ENCODE measurements around the gene GNB4.
A peak's percentile ranks its signal among the peaks of the same experiment; 100 is the strongest.

The GNB4 gene

DNA sequence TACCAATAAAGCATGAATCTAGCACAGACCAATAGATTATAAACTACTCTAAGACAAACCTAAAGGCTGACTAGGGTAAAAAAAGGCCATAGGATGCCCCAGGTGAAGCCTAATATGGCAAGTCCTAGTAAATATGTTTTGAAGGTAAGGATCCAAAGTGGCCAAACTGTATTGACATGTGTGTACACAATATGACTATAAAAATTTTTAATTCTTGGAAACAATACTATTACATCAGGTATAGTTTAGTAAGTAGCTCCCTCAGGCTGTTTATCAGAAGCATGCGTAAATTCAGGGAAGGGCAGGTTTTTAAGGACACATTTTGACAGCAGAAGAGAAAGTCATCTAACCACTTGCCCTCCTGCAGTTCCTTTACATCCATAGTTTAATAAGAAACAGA lies 18.8 kb downstream of the GNB4 start:
- no peak for DNase-seq

DNA sequence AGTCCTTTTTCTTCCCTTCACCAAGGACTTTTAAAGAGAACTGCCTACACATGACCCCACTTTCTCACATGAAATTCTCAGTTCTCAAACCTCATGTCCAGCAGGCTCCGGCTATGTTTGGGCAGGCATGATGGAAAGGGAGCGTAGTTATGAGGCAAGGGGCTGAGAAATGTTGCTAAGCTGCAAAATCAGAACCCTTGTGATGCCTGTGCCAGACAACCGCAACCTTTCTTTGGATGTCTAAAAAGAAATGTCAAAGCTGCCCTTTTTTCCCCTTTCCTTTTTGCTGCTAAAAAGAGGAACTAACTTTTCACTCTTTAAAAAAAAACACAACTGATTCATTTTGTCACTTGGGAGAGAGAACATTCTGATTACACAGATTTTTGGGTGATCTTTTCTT lies 19.2 kb downstream of the GNB4 start:
- DNase-seq: no peak

DNA sequence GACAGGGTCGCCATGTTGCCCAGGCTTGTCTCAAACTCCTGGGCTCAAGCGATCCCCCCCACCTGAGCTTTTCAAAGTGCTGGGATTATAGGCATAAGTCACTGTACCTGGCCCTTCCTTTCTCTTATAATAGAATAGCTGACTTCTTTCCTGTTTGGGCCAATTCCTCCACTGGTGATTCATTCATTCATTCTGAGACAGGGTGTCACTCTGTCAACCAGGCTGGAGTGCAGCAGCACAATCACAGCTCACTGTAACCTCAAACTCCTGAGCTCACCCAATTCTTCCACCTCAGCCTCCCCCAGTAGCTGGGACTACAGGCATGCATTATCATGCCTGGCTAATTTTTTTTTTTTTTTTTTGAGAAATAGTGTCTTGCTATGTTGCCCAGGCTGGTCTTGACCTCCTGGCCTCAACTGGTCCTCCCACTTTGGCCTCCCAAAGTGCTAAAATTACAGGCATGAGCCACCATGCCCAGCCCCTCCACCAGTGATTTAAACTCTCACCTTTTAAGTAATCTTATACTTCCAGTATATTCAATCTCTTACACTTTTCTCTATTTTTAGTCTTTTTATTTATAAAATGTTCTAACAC lies 20.9 kb downstream of the GNB4 start:
- DNase-seq: no peak

DNA sequence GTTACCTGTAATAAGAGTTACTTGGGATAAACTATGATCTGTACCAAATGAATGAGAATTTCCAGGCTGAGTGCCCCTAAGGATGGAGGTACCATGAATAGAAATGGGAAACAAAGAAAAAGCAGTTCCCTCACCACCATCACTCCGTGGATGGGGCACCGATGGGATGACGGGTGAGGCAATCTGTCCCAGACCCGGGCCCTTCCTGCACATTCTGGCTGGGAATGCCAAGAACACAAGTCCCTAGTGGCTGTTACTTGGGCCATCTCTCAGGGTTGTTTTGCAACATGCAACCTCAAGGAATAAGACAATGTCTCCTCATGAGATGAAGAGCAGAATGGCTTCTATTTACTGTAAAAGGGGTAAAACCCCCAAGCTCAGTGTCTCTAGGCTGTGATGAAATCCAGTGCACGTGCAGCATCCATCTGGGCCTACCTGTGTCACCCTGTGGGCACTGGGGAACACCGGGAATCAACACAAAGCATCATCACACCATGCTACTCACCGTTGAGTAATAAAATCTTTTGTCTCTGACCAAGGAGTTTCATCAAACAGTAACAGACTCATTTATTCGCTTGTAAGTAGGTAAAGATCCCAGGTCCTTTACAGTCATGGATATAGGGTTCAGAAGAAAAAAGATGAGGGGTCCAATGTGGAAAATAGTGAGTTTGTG lies 22.3 kb downstream of the GNB4 start:
- DNase-seq: no peak

DNA sequence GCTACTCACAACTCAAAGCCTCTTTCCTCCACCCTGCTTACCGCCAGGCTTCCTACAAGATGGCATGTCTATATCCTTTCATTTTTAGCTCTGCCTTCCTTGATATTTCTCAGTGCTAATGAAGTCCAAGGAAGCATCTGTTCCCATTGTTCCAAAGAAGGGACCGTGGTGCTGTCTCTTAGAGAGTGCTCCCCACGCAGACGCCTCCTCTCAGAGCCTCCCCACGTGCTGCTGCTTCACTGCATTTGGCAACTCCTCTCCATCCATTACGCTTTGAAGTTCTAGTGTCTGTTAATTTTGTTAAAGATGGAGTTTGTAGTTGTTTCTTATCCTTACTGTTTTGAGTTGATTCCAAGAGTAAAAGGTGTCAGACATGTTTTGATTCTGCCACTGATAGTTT lies 26.2 kb downstream of the GNB4 start:
- DNase-seq: no peak

DNA sequence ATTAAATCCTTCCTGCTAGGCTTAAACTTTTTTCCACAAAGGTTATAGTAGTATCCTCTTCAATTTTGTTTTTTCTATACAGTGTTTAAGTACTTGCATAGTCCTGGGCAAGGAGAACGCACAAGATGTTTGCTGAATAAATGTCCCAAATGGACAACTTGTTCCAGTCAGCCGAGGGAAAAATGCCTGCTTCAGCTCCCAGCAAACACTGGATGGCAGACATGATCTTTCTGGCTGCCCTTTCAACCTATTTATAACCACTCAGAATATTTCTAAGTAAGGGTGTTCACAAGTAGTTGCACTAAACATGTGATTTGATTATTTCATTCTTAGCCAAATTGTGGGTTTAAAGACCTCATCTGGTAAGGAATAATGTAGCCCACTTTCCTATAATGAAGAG lies 29.8 kb downstream of the GNB4 start:
- no peak for DNase-seq

DNA sequence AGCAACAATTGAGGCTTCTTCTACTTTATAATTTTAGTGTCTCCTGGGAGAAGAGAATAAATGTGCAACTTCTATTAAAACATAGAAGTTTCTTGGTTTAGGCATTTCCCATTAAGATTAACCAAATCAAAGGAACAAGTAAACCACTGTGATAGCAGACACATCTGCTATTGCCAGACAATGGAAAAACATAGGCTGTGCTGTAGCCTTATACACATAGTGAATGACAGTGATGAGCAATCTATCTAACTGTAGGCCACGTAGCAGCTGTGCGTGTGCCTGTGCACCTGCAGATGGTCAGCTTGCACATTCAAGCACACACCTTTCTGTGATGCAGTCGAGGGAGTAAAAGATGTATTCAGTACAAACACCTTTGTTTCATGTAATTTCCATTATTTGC lies 32.7 kb downstream of the GNB4 start:
- peak; percentile 29 to 61 for DNase-seq

DNA sequence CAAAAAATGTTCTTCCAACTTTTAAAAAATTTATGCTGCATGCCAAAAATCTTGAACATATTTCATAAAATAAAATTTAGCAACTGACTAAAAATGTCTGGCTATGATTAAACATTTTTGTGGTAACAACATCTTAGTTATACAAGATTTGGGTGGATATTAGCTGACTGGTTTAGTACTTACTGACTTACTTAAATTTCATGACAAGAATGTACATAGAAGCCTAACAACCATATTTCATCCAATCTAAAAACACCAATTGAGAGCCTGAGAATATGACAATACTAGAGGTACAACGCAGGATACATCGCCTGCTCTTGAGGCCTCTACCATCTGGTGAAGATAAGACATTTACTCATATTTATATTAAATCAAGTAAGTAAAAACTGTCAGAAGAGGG lies 34.6 kb downstream of the GNB4 start:
- no peak for DNase-seq

DNA sequence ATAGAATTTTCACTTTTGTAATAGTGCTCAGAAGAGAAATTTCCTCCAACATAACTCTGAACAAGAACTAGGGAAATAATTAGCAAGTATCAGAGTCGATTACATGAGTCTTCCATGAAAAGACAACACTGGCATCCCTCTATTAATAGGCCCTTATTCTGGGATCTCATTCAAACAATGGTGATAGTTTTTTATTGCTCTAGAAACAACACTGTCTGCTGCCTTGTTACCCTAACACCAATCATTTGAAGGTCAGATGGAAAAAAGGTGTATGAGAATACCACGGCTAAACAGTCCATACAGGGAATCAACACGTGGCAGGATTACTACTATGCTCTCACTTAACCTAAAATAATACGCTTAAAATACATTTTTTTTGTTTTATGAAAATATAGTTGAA lies 35.9 kb downstream of the GNB4 start:
- DNase-seq: no peak

DNA sequence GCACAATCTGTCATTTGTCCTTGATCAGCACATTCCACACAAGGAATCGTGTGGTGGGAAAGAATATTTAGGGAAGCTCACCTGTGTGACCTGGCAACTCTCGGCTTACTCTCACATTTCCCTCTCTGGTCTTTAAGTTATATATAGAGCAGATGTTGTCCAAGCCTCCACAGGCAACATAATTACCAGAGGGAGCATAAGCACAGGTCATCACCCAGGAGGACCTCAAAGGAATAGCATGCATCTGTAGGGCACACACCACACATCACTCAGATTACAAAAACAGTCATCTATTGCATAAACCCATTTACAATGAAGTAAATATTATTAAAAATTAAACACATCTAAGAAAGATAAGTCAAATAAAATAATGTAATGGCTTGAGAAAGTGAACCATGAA lies 36.5 kb downstream of the GNB4 start:
- no peak for DNase-seq

DNA sequence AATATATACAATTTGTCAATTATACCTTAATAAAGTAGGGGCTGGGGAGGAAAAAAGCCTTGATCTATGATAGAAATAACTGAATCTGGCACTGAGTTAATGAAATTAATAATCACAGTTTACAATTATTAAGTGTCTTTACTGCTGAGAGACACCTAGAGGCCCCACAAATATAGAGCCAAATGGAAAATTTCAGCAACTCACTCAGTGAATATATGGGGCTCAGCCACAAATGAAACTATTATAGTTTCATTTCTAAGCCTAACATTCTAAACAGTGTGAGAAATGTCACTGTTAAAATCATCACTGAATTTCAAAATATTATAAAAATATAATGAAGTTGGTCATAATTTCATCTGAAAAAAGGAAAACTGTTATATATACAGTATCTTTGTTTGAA lies 40.3 kb downstream of the GNB4 start:
- DNase-seq: no peak

DNA sequence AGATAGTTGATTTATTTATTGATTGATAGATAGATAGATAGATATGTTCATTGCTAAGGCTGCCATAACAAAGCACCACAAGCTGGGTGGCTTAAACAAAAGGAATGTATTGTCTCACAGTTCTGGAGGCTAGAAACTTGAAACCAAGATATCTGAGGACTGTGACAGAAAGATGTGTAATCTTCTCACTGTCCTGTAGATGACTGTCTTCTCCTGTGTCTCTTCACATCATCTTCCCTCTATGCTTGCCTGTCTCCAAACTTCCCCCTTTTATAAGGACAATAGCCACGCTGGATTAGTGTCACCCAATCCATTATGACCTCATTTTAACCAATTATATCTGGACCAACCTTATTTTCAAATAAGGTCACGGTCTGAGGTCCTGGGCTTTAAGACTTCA lies 40.9 kb downstream of the GNB4 start:
- DNase-seq: no peak

DNA sequence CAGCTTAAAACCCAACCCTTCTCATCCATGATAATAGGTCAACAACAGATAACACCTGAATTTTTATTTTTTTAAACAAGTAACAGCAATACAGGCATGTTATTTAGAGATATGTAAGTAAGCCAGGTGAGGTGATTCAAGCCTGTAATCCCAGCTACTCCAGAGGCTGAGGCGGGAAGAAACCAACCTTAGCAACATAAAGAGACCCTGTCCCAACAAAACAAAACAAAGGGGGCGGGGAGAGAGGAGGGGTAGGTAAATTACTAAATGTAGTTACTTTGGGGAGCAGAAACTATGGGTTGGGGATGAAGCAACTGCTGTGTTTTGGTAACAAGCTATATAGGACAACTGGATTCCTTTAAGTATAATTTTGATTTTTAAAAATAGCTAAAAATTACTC lies 47.0 kb downstream of the GNB4 start:
- DNase-seq: no peak

DNA sequence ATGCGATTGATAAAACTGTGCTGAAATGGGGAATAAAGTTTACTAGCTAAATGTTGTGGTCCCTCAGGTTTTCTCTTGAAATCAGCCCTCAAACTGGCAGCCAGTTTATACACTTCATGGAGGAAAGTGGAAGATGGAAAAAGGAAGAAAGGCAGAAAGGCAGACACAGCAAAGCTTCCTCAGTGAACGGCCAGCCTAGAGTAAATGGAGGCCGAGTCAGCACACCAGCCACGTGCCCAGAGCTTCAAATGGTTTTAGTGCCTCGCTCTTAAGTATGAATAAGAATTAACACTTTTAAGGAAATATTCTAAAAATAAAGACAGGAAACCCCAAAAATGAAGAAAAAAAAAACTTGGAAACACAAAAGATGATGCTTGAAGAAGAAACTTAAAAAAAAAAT lies 48.3 kb downstream of the GNB4 start:
- no peak for DNase-seq

DNA sequence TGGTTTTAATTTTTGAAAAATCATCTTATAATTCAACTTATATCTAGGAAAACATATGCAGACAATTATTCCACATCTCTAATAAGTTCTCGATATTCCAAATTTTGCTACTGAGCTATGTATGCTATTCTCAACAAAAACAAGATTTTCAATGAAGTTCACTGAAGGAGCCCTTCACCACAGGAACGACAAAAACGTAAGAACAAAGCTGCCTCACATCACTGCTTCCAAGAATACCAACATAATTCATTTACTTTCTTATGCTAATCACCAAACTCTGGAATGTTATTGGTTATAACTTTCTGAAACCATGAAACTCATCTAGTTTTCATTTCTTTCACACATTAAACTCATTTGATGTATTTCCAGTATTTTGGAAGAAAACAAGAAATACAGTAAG lies 49.7 kb downstream of the GNB4 start:
- DNase-seq: no peak

DNA sequence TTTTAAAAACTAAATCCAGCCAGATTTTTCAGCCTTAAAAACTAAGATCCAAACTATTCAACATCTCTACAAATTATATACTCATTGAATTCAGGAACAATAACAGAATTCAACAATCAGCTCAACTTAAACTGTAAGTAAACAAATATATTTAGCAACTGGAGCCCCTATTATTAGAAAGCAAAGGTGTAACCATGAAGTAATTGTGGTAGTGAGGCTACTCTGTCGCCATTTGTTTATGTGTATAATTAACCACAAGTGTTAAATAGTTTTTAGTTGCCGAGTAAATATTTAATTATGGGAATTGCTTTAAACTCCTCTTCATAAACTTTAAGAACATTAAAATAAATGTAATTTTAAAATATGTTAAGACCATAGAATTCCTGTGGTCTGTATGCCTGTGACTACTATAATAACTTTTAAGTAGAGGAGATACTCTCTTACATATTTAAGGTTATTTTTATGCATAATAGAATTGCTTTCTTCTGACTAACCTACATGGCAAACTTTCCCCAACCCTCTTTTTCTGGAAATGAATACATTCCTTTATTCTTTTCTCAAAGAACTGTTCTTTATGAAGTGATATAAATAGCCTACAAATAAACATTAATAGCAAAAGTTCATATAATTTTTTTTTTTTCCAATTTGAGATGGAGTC lies 52.6 kb downstream of the GNB4 start:
- DNase-seq: no peak

DNA sequence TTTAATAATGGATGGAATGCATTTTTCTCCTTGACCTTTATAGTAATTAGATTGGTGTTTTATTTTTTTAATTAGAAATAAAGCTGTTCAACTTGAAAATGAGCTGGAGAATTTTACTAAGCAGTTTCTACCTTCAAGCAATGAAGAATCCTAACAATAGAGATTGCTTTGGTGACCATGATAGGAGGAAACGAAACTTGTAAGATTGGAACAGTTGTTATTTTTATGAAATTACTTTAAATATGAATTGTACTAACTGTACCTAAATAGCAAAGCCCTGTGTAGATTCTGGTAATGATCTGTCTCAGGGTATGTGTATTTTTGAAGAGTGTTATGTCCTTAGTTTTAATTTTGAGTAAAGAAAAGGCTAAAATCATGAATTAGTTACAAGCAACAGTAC lies 59.4 kb downstream of the GNB4 start:
- DNase-seq: no peak

DNA sequence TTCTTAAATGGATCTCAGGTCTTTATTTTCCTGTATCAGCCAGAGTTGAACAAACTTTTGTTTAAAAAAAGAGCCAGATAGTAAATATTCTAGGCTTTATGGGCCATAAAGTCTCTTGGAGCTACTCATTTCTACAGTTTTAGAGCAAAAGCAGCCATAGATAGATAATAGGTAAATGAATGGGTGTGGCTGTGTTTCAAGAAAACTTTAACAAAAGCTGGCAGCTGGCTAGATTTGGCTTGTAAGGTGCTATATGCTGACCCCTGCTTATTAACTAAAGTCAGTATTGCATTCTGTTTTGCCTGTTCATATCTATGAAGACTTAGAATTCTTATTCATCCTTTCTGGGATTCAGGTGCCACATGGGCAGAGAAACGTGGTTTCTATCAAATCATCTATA lies 74.8 kb downstream of the GNB4 start:
- no peak for DNase-seq

DNA sequence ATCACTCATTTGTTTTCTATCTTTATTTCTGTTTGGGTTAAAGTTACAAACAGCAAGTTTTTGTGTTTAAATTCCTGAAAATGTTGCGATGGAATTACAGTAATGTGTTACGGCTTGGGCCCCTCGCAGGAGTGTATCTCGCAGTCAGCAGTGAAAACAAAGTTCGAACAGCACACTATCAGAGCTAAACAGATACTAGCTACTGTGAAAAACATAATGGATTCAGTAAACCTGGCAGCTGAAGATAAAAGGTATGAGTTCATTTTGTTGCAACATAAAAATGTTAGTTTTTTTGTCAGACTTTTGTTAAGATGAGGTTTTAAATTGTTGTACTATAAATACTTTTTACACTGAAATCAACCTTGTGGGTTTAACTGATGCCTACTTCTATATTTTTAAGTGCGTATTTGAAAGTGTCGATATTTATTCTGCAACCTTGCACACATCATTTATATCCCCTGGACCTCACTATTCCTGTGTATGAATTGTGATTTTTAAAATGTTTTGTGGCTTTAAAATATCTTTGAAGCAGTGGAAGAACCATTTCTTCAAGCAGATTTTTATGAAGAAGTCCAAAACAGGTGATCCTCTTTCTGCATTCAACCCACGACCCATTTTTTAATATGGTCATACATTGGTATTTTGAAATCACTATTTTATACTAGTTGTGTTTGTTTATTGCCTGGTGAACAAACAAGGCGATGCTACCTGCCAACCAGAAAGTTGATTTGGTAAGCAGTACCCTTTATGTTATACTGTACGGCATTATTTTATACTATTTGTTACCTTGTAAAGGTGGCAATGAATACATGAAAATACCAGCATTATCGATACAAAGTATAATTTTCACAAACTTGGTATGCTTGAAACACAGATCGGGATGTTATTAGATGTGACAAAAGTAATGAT lies 75.9 kb downstream of the GNB4 start:
- DNase-seq: no peak

DNA sequence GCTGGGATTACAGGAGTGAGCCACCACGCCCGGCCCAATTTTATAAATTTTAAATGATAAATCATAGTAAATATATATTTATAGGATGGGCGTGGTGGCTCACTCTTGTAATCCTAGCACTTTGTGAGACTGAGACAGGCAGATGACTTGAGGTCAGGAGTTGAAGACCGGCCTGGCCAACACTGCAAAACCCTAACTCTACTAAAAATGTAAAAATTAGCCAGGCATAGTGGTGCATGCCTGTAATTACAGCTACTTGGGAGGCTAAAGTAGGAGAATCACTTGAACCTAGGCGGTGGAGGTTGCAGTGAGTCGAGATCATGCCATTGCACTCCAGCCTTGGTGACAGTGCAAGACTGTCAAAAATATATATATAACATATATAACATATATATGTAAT lies 77.3 kb downstream of the GNB4 start:
- no peak for DNase-seq

DNA sequence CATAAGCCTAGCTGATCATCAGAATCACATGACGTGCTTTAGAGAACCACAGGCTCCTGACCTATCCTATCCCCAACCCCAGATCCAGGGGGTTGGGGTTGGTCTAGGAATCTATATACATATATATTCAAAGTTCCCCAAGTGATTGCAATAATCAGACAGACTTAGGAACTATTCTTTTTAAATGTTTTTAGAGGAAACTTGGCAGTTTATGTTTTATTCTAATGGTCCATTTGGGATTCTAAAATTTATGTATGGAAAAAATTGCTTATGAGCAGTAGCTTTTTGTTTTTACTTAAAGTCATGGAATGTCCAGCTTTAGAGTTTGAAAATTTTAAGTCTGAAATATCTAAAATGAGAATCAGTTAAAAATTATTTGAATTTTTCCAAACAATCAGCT lies 81.6 kb downstream of the GNB4 start:
- DNase-seq: no peak

DNA sequence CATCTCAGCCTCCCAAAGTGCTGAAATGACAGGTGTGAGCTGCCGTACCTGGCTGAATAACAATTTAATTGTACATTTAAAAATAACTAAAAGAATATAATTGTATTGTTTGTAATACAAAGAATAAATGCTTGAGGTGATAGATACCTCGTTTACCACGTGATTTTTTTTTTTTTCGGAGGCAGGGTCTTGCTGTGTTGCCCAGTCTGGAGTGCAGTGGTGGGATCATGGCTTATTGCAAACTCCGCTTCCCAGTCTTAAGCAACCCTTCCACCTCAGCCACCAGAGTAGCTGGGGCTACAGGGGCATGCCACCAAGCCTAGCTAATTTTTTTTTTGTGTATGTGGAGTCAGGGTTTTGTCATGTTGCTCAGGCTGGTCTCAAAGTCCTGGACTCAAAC lies 87.9 kb downstream of the GNB4 start:
- no peak for DNase-seq

DNA sequence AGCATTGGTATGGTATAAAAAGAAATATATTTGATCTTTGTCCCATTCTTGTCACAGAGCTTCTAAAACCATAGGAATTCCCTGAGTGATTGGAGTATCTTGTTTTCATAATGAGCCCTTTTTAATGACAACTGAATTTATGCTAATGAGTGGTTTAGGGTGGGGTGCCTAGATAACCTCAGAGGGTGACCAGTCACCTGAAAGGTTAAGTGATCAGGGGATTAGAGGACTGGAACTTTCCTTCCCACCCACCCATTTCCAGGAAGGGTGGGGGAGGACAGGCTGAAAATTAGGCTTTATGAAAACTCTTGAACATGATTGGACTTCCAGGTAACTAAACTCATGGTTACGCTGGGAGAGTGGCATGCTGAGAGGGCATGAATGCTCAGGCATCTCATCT lies 95.3 kb downstream of the GNB4 start:
- DNase-seq: no peak

All from NCI-H1930 (cell line).